Muscle layer of colon (tissue), 2 donors: ENCODE measurements around the gene NPLOC4.
A peak's percentile ranks its signal among the peaks of the same experiment; 100 is the strongest.

ENCODE experiments used
- H3K27ac ChIP-seq: one replicate; pipeline ENCODE4 v1.7.0; 2013; ENCODE audit warnings: low read depth, mild to moderate bottlenecking, low read length, moderate library complexity
- H3K27me3 ChIP-seq, 2 donors: one replicate each; pipeline ENCODE4 v1.7.0; 2013; ENCODE audit warnings: low read length in 2 of 2, mild to moderate bottlenecking in 2 of 2; ENCODE audit not compliant: insufficient read depth in 2 of 2, control insufficient read depth in 1 of 2
- H3K36me3 ChIP-seq: one replicate; pipeline ENCODE4 v1.7.0; 2013; ENCODE audit warnings: mild to moderate bottlenecking, low read length; ENCODE audit not compliant: insufficient read depth
- H3K4me1 ChIP-seq: one replicate; pipeline ENCODE4 v1.7.0; 2013; ENCODE audit warnings: mild to moderate bottlenecking, low read length; ENCODE audit not compliant: insufficient read depth
- H3K4me3 ChIP-seq, 2 donors: one replicate each; pipeline ENCODE4 v1.7.0; 2013; ENCODE audit warnings: low read length in 2 of 2, low read depth in 1 of 2, mild to moderate bottlenecking in 1 of 2, moderate library complexity in 1 of 2
- H3K9ac ChIP-seq: one replicate; pipeline ENCODE4 v1.7.0; 2013; ENCODE audit warnings: low read length
- H3K9me3 ChIP-seq: one replicate; pipeline ENCODE4 v1.7.0; 2013; ENCODE audit warnings: mild to moderate bottlenecking, low read length
- donor health status: abdominal sarcoma.
- donor health status: Adenocarcinoma of cecum.

Gene NPLOC4

GRCh38 chr17:81646869-81647600 lies 10.1 kb upstream of the NPLOC4 start:
- no peak overlapping the region for H3K4me3 ChIP-seq
- no peak overlapping the region for H3K27ac ChIP-seq
- no peaks in the 10 kb centered on the region for H3K36me3 ChIP-seq
- H3K9me3 ChIP-seq = no peaks in the 10 kb centered on the region
- H3K9ac ChIP-seq = no peak overlapping the region
- H3K4me1 ChIP-seq = no peaks in the 10 kb centered on the region
- peaks cover 16 to 44% of the 10 kb centered on the region in 2 donors for H3K27me3 ChIP-seq

GRCh38 chr17:81644976-81645952 lies 8.4 kb upstream of the NPLOC4 start:
- H3K4me3 ChIP-seq = no peak overlapping the region
- peaks cover 9 to 28% of the 10 kb centered on the region in 2 donors for H3K27me3 ChIP-seq
- H3K4me1 ChIP-seq = no peaks in the 10 kb centered on the region
- no peak overlapping the region for H3K9ac ChIP-seq
- no peak overlapping the region for H3K27ac ChIP-seq
- no peaks in the 10 kb centered on the region for H3K36me3 ChIP-seq
- no peaks in the 10 kb centered on the region for H3K9me3 ChIP-seq

GRCh38 chr17:81644496-81644895 lies 7.6 kb upstream of the NPLOC4 start:
- Histone ChIP-seq H3K36me3 (no peaks in the 10 kb centered on the region), H3K9ac (no peak overlapping the region), H3K9me3 (no peaks in the 10 kb centered on the region), H3K27me3 (peaks cover 5 to 20% of the 10 kb centered on the region in 2 donors), H3K4me3 (no peak overlapping the region), H3K27ac (no peak overlapping the region), H3K4me1 (no peaks in the 10 kb centered on the region)

GRCh38 chr17:81641825-81642489 lies 5.0 kb upstream of the NPLOC4 start:
- Histone ChIP-seq H3K4me3 (no peak overlapping the region), H3K9ac (no peak overlapping the region), H3K4me1 (no peaks in the 10 kb centered on the region), H3K9me3 (no peaks in the 10 kb centered on the region), H3K27ac (no peak overlapping the region), H3K27me3 (peaks cover 0 to under 1% of the 10 kb centered on the region in 2 donors), H3K36me3 (no peaks in the 10 kb centered on the region)

- H3K4me1 ChIP-seq = peaks cover 13% of the 10 kb centered on the region
- H3K36me3 ChIP-seq = no peaks in the 10 kb centered on the region
- no peak overlapping the region for H3K9ac ChIP-seq
- H3K27ac ChIP-seq = no peak overlapping the region
- H3K9me3 ChIP-seq = no peaks in the 10 kb centered on the region
- no peaks in the 10 kb centered on the region for H3K27me3 ChIP-seq
- H3K4me3 ChIP-seq = no peak overlapping the region
Observed at GRCh38 chr17:81640011-81640410, 3.1 kb upstream of the NPLOC4 start.

- H3K27me3 ChIP-seq = no peaks in the 10 kb centered on the region
- H3K4me3 ChIP-seq = no peak overlapping the region
- H3K27ac ChIP-seq = no peak overlapping the region
Observed at GRCh38 chr17:81638683-81639082, 1.8 kb upstream of the NPLOC4 start.

GRCh38 chr17:81635973-81636504 lies 873 bp downstream of the NPLOC4 start:
- Histone ChIP-seq H3K27ac (peak overlapping the region; percentile 87), H3K4me3 (peak overlapping the region; percentile 59 to 85), H3K27me3 (no peaks in the 10 kb centered on the region), H3K9me3 (no peaks in the 10 kb centered on the region), H3K36me3 (no peaks in the 10 kb centered on the region), H3K4me1 (peaks cover 17% of the 10 kb centered on the region), H3K9ac (peak overlapping the region; percentile 87)

More at GRCh38 chr17:81638683-81639082, 1.8 kb upstream of the NPLOC4 start:
- Histone ChIP-seq H3K9me3 (no peaks in the 10 kb centered on the region), H3K36me3 (no peaks in the 10 kb centered on the region), H3K9ac (no peak overlapping the region), H3K4me1 (peaks cover 17% of the 10 kb centered on the region)

GRCh38 chr17:81635431-81635830 lies 1.5 kb downstream of the NPLOC4 start:
- no peaks in the 10 kb centered on the region for H3K36me3 ChIP-seq
- peaks cover 17% of the 10 kb centered on the region for H3K4me1 ChIP-seq
- H3K9ac ChIP-seq = peak overlapping the region; percentile 87

GRCh38 chr17:81631482-81631881 lies 5.4 kb downstream of the NPLOC4 start:
- Histone ChIP-seq H3K9me3 (no peaks in the 10 kb centered on the region), H3K27me3 (no peaks in the 10 kb centered on the region), H3K9ac (no peak overlapping the region), H3K36me3 (peaks cover 6% of the 10 kb centered on the region), H3K27ac (no peak overlapping the region), H3K4me1 (peaks cover 17% of the 10 kb centered on the region), H3K4me3 (no peak overlapping the region)

More at GRCh38 chr17:81635431-81635830, 1.5 kb downstream of the NPLOC4 start:
- Histone ChIP-seq H3K4me3 (peak overlapping the region in 1 of 2 donors; percentile 85), H3K9me3 (no peaks in the 10 kb centered on the region), H3K27ac (no peak overlapping the region), H3K27me3 (no peaks in the 10 kb centered on the region)

GRCh38 chr17:81630274-81630673 lies 6.6 kb downstream of the NPLOC4 start:
- no peak overlapping the region for H3K27ac ChIP-seq
- no peaks in the 10 kb centered on the region for H3K9me3 ChIP-seq
- peaks cover 14% of the 10 kb centered on the region for H3K36me3 ChIP-seq
- no peaks in the 10 kb centered on the region for H3K27me3 ChIP-seq
- H3K9ac ChIP-seq = no peak overlapping the region
- no peak overlapping the region for H3K4me3 ChIP-seq
- H3K4me1 ChIP-seq = peaks cover 7% of the 10 kb centered on the region
